ENCODE measurements around the gene PCDHGB3.
"Not testable (repeated sequence)": the region's sequence is repeated elsewhere in the genome, so short reads cannot be mapped to it uniquely, and the experiment has no call there.

The PCDHGB3 gene

GRCh38 chr5:141417494-141418172 is 47.6 kb downstream of the PCDHGB3 start, which contains the start of gene PCDHGB7:
Gene PCDHGB7 (plus strand): TSS chr5:141417677. CDS start chr5:141417860, 183 bp downstream.
- not testable (repeated sequence) for H3K36me3 ChIP-seq (ENCODE audit: control insufficient read depth in 5 of 5, insufficient read depth in 5 of 5, low read length in 5 of 5); H3K27ac ChIP-seq (ENCODE audit: low read depth, low read length); H3K27me3 ChIP-seq (ENCODE audit: control insufficient read depth in 5 of 5, insufficient read depth in 4 of 5, low read length in 5 of 5)
- peaks cover 0 to 38% (median 21%) of the 10 kb centered on the region in 5 donors for H3K4me1 ChIP-seq (ENCODE audit: control insufficient read depth in 5 of 5, insufficient read depth in 5 of 5, low read length in 5 of 5)
- peaks cover 44 to 73% (median 66%) of the 10 kb centered on the region in 5 donors for H3K9me3 ChIP-seq (ENCODE audit: control insufficient read depth in 5 of 5, low read length in 5 of 5)
- peak within 1 kb of the TSS in 2 of 5 donors; percentile 9 to 38 for H3K9ac ChIP-seq (ENCODE audit: low read length in 5 of 5)
- H3K4me3 ChIP-seq (ENCODE audit: low read depth in 1 of 5, low read length in 5 of 5): peak within 1 kb of the TSS; percentile 45 to 68 (median 60)

GRCh38 chr5:141419074-141419880 is 49.2 kb downstream of the PCDHGB3 start:
- peak overlapping the region; percentile 45 to 68 (median 60) for H3K4me3 ChIP-seq (ENCODE audit: low read depth in 1 of 5, low read length in 5 of 5)
- peaks cover 0 to 34% (median 14%) of the 10 kb centered on the region in 5 donors for H3K4me1 ChIP-seq (ENCODE audit: control insufficient read depth in 5 of 5, insufficient read depth in 5 of 5, low read length in 5 of 5)
- no peak overlapping the region for H3K9ac ChIP-seq (ENCODE audit: low read length in 5 of 5)
- no peak overlapping the region for H3K27ac ChIP-seq (ENCODE audit: low read depth, low read length)
- H3K36me3 ChIP-seq (ENCODE audit: control insufficient read depth in 5 of 5, insufficient read depth in 5 of 5, low read length in 5 of 5): no peaks in the 10 kb centered on the region
- H3K9me3 ChIP-seq (ENCODE audit: control insufficient read depth in 5 of 5, low read length in 5 of 5): peaks cover 43 to 72% (median 65%) of the 10 kb centered on the region in 5 donors
- H3K27me3 ChIP-seq (ENCODE audit: control insufficient read depth in 5 of 5, insufficient read depth in 4 of 5, low read length in 5 of 5): peaks cover 0 to 10% (median 6%) of the 10 kb centered on the region in 5 donors

GRCh38 chr5:141420855-141421488 is 50.9 kb downstream of the PCDHGB3 start, which contains the start of gene PCDHGA11:
Gene PCDHGA11 (plus strand): TSS chr5:141421051. CDS start chr5:141421228, 177 bp downstream.
- H3K4me1 ChIP-seq (ENCODE audit: control insufficient read depth in 5 of 5, insufficient read depth in 5 of 5, low read length in 5 of 5): peaks cover 0 to 34% (median 14%) of the 10 kb centered on the region in 5 donors
- H3K27ac ChIP-seq (ENCODE audit: low read depth, low read length): no peak within 1 kb of the TSS
- H3K27me3 ChIP-seq (ENCODE audit: control insufficient read depth in 5 of 5, insufficient read depth in 4 of 5, low read length in 5 of 5): peaks cover 0 to 10% (median 6%) of the 10 kb centered on the region in 5 donors
- H3K9me3 ChIP-seq (ENCODE audit: control insufficient read depth in 5 of 5, low read length in 5 of 5): peaks cover 42 to 77% (median 71%) of the 10 kb centered on the region in 5 donors
- no peaks in the 10 kb centered on the region for H3K36me3 ChIP-seq (ENCODE audit: control insufficient read depth in 5 of 5, insufficient read depth in 5 of 5, low read length in 5 of 5)
- H3K9ac ChIP-seq (ENCODE audit: low read length in 5 of 5): peak within 1 kb of the TSS in 2 of 5 donors; percentile 1 to 5
- H3K4me3 ChIP-seq (ENCODE audit: low read depth in 1 of 5, low read length in 5 of 5): peak within 1 kb of the TSS; percentile 45 to 68 (median 66)

GRCh38 chr5:141421489-141421855 is 51.4 kb downstream of the PCDHGB3 start:
- Histone ChIP-seq H3K27me3 (ENCODE audit: control insufficient read depth in 5 of 5, insufficient read depth in 4 of 5, low read length in 5 of 5) (peaks cover 0 to 10% (median 6%) of the 10 kb centered on the region in 5 donors), H3K4me1 (ENCODE audit: control insufficient read depth in 5 of 5, insufficient read depth in 5 of 5, low read length in 5 of 5) (peaks cover 0 to 34% (median 14%) of the 10 kb centered on the region in 5 donors), H3K9ac (ENCODE audit: low read length in 5 of 5) (peak overlapping the region in 1 of 5 donors; percentile 5), H3K9me3 (ENCODE audit: control insufficient read depth in 5 of 5, low read length in 5 of 5) (peaks cover 43 to 78% (median 76%) of the 10 kb centered on the region in 5 donors), H3K36me3 (ENCODE audit: control insufficient read depth in 5 of 5, insufficient read depth in 5 of 5, low read length in 5 of 5) (no peaks in the 10 kb centered on the region), H3K4me3 (ENCODE audit: low read depth in 1 of 5, low read length in 5 of 5) (peak overlapping the region; percentile 38 to 66 (median 58)), H3K27ac (ENCODE audit: low read depth, low read length) (no peak overlapping the region)
